ENCODE measurements around the gene CA10.
A peak's percentile ranks its signal among the peaks of the same experiment; 100 is the strongest.

CA10 gene

GRCh38 chr17:51597345-51597744, 561.2 kb downstream of the CA10 start:
- DNase-seq (ENCODE audit: low spot score) = no peak

DNA sequence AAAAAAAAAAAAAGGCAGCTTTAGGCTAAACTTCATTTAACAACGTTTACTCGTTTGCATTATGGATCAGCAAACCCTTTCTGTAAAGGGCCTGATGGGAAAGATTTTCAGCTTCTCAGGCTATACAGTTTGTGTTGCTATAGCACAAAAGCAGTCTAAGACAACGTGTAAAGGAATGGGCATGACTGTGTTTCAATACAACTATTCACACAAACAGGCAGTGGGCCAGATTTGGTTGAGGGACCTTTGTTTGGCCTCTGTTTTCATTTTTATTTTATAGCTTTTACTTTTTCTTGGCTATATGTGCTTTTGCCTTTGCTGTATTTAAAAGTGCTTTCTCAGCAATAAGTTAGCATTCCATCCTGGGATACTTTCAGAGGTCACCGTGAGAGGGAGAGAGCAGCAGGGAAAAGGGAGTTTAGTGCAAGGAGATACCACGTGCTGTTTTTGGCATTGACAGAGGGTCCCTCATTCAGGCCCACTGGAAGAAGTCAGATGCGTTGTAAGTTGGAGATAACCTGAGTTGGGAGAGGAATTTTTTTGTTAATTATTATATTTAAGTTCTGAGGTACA, 562.6 kb downstream of the CA10 start:
- no peak for DNase-seq (ENCODE audit: low spot score)

DNA sequence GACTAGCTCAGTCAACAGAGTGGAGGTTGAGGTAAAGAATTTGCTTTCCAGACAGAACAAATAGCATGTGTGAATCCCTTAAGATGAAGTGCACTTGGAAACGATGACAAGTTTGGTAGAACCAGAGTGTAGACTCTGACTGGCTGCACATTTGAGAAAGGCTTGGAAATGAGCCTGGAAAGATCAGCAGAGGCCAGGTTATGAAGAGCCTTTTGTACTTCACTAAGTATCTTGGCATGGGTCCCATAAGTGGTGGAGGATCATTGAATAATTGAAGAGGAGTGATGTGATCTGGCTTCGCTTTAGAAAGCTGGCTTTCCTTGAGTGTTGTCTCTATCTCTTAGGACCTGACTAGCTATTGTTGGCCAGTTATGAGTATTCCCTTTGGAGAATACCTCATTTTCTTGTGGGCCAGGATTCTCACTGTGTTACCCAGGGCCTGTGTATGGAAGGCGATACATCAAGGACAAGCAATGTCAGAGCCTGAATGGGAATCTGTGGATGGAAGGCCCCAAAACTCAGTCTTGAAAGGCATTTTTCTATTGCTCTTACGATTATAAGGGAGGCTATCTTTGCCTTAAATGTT, 568.4 kb downstream of the CA10 start:
- no peak for DNase-seq (ENCODE audit: low spot score)

DNA sequence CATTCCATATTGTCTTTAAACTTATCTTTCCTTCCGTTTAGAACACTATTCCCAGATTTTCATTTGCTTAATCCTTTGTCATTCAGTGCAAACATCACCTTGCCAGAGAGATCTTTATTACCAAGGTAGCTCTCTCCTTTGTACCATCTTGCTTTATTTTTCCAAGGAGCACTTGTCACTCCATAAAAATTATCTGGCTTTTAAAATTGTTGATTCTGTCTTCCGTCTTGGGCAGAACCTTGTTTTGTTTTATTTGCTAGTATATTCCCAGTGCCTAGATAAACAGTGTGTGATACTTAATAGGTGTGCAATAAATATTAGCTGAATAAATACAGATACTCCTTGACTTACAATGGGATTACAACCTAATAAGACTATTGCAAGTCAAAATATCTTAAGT, 570.5 kb downstream of the CA10 start:
- no peak for DNase-seq (ENCODE audit: low spot score)

DNA sequence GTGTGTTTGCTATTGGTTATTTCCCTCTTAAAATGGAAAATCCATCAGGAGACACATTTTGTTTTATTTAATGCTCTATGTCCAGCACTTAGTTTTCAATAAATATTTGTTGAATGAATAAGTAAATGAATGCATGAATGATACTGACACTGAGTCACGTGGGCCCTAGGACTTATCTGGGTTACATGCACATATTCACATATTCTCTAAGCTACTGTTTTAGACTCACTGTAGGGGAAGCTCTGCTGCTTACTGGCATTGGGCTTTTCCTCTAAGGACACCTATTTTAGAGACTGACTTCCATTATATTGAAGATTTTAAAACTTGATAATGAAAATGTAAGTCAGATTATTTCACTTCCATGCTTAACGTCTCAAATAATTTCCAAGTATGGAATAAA, 571.0 kb downstream of the CA10 start:
- no peak for DNase-seq (ENCODE audit: low spot score)

- peak; percentile 45 for DNase-seq (ENCODE audit: low spot score)
Observed at GRCh38 chr17:51585514-51586104, 572.9 kb downstream of the CA10 start.

DNA sequence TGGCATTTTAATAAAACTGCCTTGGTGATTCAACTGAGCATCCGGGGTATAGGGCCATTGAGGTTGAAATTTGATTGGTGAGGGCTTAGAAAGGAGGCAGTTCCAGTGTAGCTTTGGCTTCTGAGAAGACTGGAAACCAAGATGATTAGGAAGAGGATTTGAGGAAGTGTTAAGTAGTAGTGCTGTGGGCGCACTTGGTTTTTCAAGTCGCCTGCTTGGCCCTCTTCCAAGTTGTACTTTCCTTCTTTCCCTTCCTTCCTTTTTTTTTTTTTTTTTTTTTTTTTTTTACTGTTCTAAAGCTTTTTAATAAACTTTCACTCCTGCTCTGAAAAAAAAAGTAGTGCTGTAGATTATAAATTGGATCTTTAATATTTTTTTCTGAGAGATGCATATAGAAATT, 577.6 kb downstream of the CA10 start:
- DNase-seq (ENCODE audit: low spot score) = no peak

Measured in iPS-NIHi11 (cell line).